ENCODE data around the gene EFR3B. TPM values are rescaled to one million over a fixed set of nuclear protein-coding genes. Genes with fewer than 3 reads are reported as not detected.

The EFR3B gene
- total and polyA plus RNA-seq, 9 donors, result 0.36 to 4.5 (median 1.4) TPM

GRCh38 chr2:25043241-25043867 lies 1.5 kb downstream of the EFR3B start:
- Histone ChIP-seq H3K4me1 (ENCODE audit: insufficient read depth) (peaks cover 5% of the 10 kb centered on the region), H3K36me3 (no peaks in the 10 kb centered on the region), H3K4me3 (no peak overlapping the region), H3K27me3 (no peaks in the 10 kb centered on the region), H3K9me3 (no peaks in the 10 kb centered on the region), H3K27ac (no peak overlapping the region)
- intact Hi-C loops (cut with DNase I), result no loop called here
- WGBS, 3 donors, result 15 to 23% (median 18%) methylated on average over 8 of the region's 8 CpGs
- TF ChIP-seq CTCF (IDR thresholded peaks at IDR 0.05) (no peak), POLR2A (IDR thresholded peaks at IDR 0.05) (no peak), EP300 (IDR thresholded peaks at IDR 0.05) (no peak)
- DNase-seq, result no peak

DNA sequence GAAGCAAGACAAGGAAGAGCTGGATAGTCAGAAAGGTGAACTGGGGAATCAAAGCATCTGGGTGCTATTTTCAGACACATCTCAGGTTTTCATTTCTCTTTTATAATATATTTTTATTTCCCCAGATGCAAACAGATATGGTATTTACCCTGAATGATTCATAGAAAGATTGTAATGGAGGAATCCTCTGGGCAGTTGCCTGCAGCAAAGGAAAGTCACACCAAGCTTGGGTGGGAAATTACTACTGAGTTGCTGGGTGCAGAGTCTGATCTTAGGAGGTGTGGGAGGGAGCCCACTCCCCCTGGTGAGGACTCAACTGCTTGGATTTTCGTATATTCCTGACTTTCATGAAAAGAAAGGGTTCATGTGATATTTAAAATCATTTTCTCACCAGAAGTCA lies 2.1 kb downstream of the EFR3B start:
- DNase-seq, result no peak
- Histone ChIP-seq H3K4me1 (ENCODE audit: insufficient read depth) (peaks cover 5% of the 10 kb centered on the region), H3K27ac (no peak overlapping the region), H3K36me3 (no peaks in the 10 kb centered on the region), H3K27me3 (no peaks in the 10 kb centered on the region), H3K9me3 (no peaks in the 10 kb centered on the region), H3K4me3 (no peak overlapping the region)
- intact Hi-C loops (cut with DNase I), result no loop called here
- TF ChIP-seq POLR2A (IDR thresholded peaks at IDR 0.05) (no peak), CTCF (IDR thresholded peaks at IDR 0.05) (no peak), EP300 (IDR thresholded peaks at IDR 0.05) (no peak)
- 72 to 85% (median 83%) methylated on average over 1 of the region's 1 CpG for WGBS, 3 donors

GRCh38 chr2:25044990-25045389 lies 3.1 kb downstream of the EFR3B start:
- 82 to 88% (median 83%) methylated on average over 6 of the region's 6 CpGs for WGBS, 3 donors
- Histone ChIP-seq H3K36me3 (no peaks in the 10 kb centered on the region), H3K9me3 (no peaks in the 10 kb centered on the region), H3K27me3 (no peaks in the 10 kb centered on the region), H3K4me3 (no peak overlapping the region), H3K27ac (no peak overlapping the region), H3K4me1 (ENCODE audit: insufficient read depth) (peaks cover 5% of the 10 kb centered on the region)
- TF ChIP-seq POLR2A (IDR thresholded peaks at IDR 0.05), result no peak
- no peak for TF ChIP-seq EP300 (IDR thresholded peaks at IDR 0.05)
- TF ChIP-seq CTCF (IDR thresholded peaks at IDR 0.05), result no peak
- DNase-seq, result no peak
- intact Hi-C loops (cut with DNase I), result no loop called here

DNA sequence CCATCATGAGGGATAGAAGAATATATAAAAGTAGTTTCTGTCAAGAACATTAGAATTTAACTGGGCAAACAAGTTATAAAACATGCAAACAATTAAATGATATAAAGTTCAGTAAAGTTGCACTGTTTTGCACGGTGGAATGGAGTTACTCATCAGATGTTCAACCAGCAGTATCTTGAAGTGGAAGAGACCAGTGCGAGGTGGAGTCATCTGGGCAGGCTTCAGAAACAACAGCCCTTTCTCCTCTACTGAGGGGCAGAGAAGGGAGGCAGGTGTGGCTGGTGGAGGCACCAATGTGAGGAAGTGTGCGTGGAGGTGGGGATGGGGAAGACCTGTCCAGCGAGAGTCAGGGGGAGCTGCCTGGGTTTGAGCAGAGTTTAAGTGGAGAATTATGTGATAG lies 7.5 kb downstream of the EFR3B start:
- Histone ChIP-seq H3K9me3 (no peaks in the 10 kb centered on the region), H3K4me1 (ENCODE audit: insufficient read depth) (no peaks in the 10 kb centered on the region), H3K4me3 (no peak overlapping the region), H3K36me3 (no peaks in the 10 kb centered on the region), H3K27ac (no peak overlapping the region), H3K27me3 (no peaks in the 10 kb centered on the region)
- no peak for TF ChIP-seq POLR2A (IDR thresholded peaks at IDR 0.05)
- TF ChIP-seq EP300 (IDR thresholded peaks at IDR 0.05), result no peak
- no peak for TF ChIP-seq CTCF (IDR thresholded peaks at IDR 0.05)
- no peak for DNase-seq
- intact Hi-C loops (cut with DNase I), result no loop called here
- 89 to 94% (median 92%) methylated on average over 4 of the region's 4 CpGs for WGBS, 3 donors

All from ovary (tissue), 9 donors.